GM19023 (cell line): ENCODE measurements around the gene COL28A1.
"Not testable (repeated sequence)": the region's sequence is repeated elsewhere in the genome, so short reads cannot be mapped to it uniquely, and the experiment has no call there.

Experiments used
- ATAC-seq: cut with Tn5 transposase; IDR thresholded peaks from one replicate; pipeline ENCODE4 v1.9.1; 2021; ENCODE audit warnings: mild to moderate bottlenecking, moderate library complexity; ENCODE audit not compliant: unreplicated experiment

The COL28A1 gene

GRCh38 chr7:7477641-7478040 is 58.0 kb downstream of the COL28A1 start:
- not testable (repeated sequence) for ATAC-seq

GRCh38 chr7:7476381-7476780 is 59.3 kb downstream of the COL28A1 start:
- ATAC-seq: no peak

- no peak for ATAC-seq
Observed at GRCh38 chr7:7475601-7476000, 60.1 kb downstream of the COL28A1 start.

- ATAC-seq: no peak
Observed at GRCh38 chr7:7474436-7474835, 61.2 kb downstream of the COL28A1 start.

GRCh38 chr7:7464991-7465765 is 70.5 kb downstream of the COL28A1 start:
- not testable (repeated sequence) for ATAC-seq

- ATAC-seq: no peak
Observed at GRCh38 chr7:7454000-7454399, 81.7 kb downstream of the COL28A1 start.

- no peak for ATAC-seq
Observed at GRCh38 chr7:7452652-7453051, 83.0 kb downstream of the COL28A1 start.

- ATAC-seq: no peak
Observed at GRCh38 chr7:7452119-7452518, 83.6 kb downstream of the COL28A1 start.

- ATAC-seq: no peak
Observed at GRCh38 chr7:7449055-7449454, 86.6 kb downstream of the COL28A1 start.

- ATAC-seq: no peak
Observed at GRCh38 chr7:7446616-7447015, 89.1 kb downstream of the COL28A1 start.

- no peak for ATAC-seq
Observed at GRCh38 chr7:7443806-7444350, 91.8 kb downstream of the COL28A1 start.

- ATAC-seq: no peak
Observed at GRCh38 chr7:7439564-7439963, 96.1 kb downstream of the COL28A1 start.

GRCh38 chr7:7438851-7439250 is 96.8 kb downstream of the COL28A1 start:
- no peak for ATAC-seq

- no peak for ATAC-seq
Observed at GRCh38 chr7:7435978-7436377, 99.7 kb downstream of the COL28A1 start.

GRCh38 chr7:7434329-7434728 is 101.3 kb downstream of the COL28A1 start:
- no peak for ATAC-seq

GRCh38 chr7:7433811-7434210 is 101.9 kb downstream of the COL28A1 start:
- ATAC-seq: no peak

- ATAC-seq: no peak
Observed at GRCh38 chr7:7432979-7433378, 102.7 kb downstream of the COL28A1 start.

- ATAC-seq: no peak
Observed at GRCh38 chr7:7428806-7429205, 106.9 kb downstream of the COL28A1 start.

GRCh38 chr7:7427363-7427762 is 108.3 kb downstream of the COL28A1 start:
- no peak for ATAC-seq

GRCh38 chr7:7426676-7427075 is 109.0 kb downstream of the COL28A1 start:
- no peak for ATAC-seq

- no peak for ATAC-seq
Observed at GRCh38 chr7:7425321-7425720, 110.4 kb downstream of the COL28A1 start.

GRCh38 chr7:7424151-7424873 is 111.4 kb downstream of the COL28A1 start:
- ATAC-seq: peak; percentile 86
